ENCODE results near the gene TANC1.

Gene TANC1

GRCh38 chr2:158975271-158975921, 7.0 kb downstream of the TANC1 start:
- no peak for TF ChIP-seq CTCF (IDR thresholded peaks at IDR 0.05; ENCODE audit: low read depth, low read length, missing control alignments)
- DNase-seq (ENCODE audit: low read depth): no peak

GRCh38 chr2:158979772-158980171, 11.3 kb downstream of the TANC1 start:
- DNase-seq (ENCODE audit: low read depth): no peak
- no peak for TF ChIP-seq CTCF (IDR thresholded peaks at IDR 0.05; ENCODE audit: low read depth, low read length, missing control alignments)
- no peak overlapping the region for H3K4me3 ChIP-seq (ENCODE audit: low read depth, low read length)

More at GRCh38 chr2:158975271-158975921, 7.0 kb downstream of the TANC1 start:
- no peak overlapping the region for H3K4me3 ChIP-seq (ENCODE audit: low read depth, low read length)

- no peak for TF ChIP-seq CTCF (IDR thresholded peaks at IDR 0.05; ENCODE audit: low read depth, low read length, missing control alignments)
- no peak for DNase-seq (ENCODE audit: low read depth)
- no peak overlapping the region for H3K4me3 ChIP-seq (ENCODE audit: low read depth, low read length)
Observed at GRCh38 chr2:158984604-158985135, 16.2 kb downstream of the TANC1 start.

DNA sequence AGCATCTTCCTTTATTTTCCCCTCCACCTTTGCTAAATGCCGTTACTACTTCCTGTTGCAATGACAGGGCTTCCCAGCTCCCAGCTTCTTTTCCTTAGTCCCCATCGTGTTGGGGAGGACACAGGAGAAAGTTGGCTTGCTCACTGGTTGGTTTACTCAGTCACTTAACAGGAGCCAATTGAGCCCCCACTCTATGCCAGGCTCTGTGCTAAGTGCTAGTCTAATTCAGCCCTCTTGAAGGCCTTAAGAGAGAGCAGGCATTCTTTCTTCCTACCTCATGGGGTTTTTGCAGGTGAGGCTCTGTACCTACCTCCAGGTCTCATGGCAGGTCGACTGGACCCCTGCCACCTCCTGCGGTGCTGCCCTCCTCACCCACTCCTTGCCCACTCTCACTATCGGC, 20.1 kb downstream of the TANC1 start:
- H3K4me3 ChIP-seq (ENCODE audit: low read depth, low read length): no peak overlapping the region
- DNase-seq (ENCODE audit: low read depth): no peak
- no peak for TF ChIP-seq CTCF (IDR thresholded peaks at IDR 0.05; ENCODE audit: low read depth, low read length, missing control alignments)

DNA sequence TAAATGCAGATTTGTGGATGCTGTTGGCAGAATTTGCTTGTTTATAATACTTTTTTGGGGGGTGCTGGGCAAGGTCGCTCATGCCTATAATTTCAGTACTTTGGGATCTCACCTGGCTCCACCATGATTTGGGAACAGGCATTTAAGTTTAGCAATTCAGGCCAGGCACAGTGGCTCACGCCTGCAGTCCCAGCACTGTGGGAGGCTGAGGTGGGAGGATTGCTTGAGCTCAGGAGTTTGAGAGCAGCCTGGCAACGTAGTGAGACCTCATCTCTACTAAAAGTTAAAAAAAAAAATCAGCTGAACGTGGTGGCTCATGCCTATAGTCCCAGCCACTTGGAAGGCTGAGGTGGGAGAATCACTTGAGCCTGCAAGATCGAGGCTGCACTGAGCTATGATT, 20.7 kb downstream of the TANC1 start:
- no peak for TF ChIP-seq CTCF (IDR thresholded peaks at IDR 0.05; ENCODE audit: low read depth, low read length, missing control alignments)
- no peak overlapping the region for H3K4me3 ChIP-seq (ENCODE audit: low read depth, low read length)
- no peak for DNase-seq (ENCODE audit: low read depth)

- no peak for DNase-seq (ENCODE audit: low read depth)
- TF ChIP-seq CTCF (IDR thresholded peaks at IDR 0.05; ENCODE audit: low read depth, low read length, missing control alignments): no peak
- H3K4me3 ChIP-seq (ENCODE audit: low read depth, low read length): no peak overlapping the region
Observed at GRCh38 chr2:158990397-158991214, 22.2 kb downstream of the TANC1 start.

All from GM12864 (cell line).